Gastrocnemius medialis (tissue), 4 donors: ENCODE data around the gene KHDC3L.

Experiments
- POLR2A ChIP-seq, 2 donors: fragments of 450-650 bp; IDR thresholded peaks; one replicate each; pipeline ENCODE4 v1.6.1; 2017; ENCODE audit warnings: antibody characterized with exemption in 2 of 2, mild to moderate bottlenecking in 2 of 2, moderate library complexity in 2 of 2
- TF ChIP-seq, protein P1 (sequence below), 5 experiments: fragments of 450-650 bp in 3 of 5; fragments of 200-600 bp in 2 of 5; sonication (generic) in 2 of 5; IDR thresholded peaks in 4 of 5; conservative IDR thresholded peaks in 1 of 5; 1 replicate in 4 of 5; 2 replicates in 1 of 5; pipeline ENCODE4 v1.5.1; 2016 to 2019; ENCODE audit warnings: antibody characterized with exemption in 5 of 5, mild to moderate bottlenecking in 3 of 5, moderate library complexity in 3 of 5

- TF ChIP-seq, protein P1, sequence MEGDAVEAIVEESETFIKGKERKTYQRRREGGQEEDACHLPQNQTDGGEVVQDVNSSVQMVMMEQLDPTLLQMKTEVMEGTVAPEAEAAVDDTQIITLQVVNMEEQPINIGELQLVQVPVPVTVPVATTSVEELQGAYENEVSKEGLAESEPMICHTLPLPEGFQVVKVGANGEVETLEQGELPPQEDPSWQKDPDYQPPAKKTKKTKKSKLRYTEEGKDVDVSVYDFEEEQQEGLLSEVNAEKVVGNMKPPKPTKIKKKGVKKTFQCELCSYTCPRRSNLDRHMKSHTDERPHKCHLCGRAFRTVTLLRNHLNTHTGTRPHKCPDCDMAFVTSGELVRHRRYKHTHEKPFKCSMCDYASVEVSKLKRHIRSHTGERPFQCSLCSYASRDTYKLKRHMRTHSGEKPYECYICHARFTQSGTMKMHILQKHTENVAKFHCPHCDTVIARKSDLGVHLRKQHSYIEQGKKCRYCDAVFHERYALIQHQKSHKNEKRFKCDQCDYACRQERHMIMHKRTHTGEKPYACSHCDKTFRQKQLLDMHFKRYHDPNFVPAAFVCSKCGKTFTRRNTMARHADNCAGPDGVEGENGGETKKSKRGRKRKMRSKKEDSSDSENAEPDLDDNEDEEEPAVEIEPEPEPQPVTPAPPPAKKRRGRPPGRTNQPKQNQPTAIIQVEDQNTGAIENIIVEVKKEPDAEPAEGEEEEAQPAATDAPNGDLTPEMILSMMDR (IDR thresholded peaks at IDR 0.05 in 4 of 5, conservative IDR thresholded peaks at IDR 0.05 in 1 of 5), result no peak
- no peak for TF ChIP-seq POLR2A (IDR thresholded peaks at IDR 0.05)
Measured at GRCh38 chr6:73364549-73364948, 2.1 kb downstream of the KHDC3L start.
